HG02588 (cell line): ENCODE measurements around the gene UTS2.

Experiments
- ATAC-seq: cut with Tn5 transposase; IDR thresholded peaks from one replicate; pipeline ENCODE4 v1.9.1; 2021; ENCODE audit warnings: mild to moderate bottlenecking, moderate library complexity; ENCODE audit not compliant: unreplicated experiment

Gene UTS2

DNA sequence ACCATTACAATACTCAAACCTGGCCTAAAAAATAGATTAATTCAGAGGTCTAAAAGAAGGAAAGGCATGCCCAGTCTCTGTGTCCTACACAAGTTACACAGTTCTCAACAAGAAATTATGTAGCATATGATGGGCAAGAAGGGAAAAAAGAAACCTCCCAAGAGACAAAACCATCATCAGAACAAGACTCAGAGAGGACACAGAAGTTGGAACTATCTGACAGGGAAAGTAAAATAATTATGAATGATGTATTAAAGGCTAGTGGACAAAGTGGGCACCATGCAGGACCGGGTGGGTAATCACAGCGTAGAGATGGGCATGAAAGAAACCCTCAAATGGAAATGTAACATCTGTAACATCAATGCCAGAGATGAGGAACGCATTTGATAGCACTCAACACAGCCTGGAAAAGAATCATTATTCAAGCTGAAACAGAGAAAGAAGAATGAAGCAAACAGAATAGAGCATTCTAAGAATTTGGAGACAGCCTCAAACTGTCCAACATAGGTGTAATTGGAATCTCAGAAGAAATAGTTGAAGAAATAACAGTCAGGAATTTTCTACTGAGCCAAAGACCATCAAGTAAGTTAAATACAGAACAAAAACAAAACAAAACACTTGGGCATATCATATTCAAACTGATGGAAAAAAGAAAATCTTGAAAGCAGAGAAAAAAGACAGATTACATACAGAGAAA is 39.0 kb downstream of the UTS2 start:
- no peak for ATAC-seq

DNA sequence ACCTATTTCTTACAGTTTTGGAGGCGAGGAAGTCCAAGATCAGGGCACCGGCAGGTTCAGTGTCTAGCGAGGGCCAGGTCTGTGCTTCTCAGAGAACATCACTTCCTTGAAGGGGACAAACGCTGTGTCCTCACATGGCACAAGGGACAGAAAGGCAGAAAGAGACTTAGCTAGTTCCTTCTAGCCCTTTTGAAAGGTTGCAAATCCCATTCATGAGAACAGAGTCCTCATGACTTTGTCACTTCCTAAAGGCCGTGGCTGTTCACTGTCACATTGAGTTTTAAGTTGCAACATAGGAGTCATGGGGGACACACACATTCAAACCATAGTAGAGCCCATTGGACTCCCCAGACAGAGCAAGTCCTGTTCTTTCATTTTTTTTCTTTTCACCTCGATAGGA is 41.4 kb downstream of the UTS2 start:
- ATAC-seq: no peak

DNA sequence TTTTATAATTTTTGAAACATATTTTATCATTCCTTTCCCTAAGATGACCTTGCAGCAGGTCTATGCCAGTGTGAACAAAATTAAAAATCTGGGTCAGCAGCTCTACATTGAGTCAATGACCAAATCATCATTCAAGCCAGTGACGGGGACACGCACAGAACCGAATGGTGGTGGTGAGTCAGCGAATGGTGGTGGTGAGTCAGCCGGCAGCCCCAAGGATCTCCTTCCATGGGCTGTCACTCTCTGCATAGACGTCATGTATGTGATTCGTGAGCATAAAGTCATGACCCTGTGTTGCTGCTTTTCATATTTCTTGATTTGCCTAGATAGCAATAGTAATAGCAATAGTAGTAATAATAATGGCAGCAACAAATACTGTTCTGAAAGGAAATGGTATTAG is 42.5 kb downstream of the UTS2 start:
- ATAC-seq: no peak

DNA sequence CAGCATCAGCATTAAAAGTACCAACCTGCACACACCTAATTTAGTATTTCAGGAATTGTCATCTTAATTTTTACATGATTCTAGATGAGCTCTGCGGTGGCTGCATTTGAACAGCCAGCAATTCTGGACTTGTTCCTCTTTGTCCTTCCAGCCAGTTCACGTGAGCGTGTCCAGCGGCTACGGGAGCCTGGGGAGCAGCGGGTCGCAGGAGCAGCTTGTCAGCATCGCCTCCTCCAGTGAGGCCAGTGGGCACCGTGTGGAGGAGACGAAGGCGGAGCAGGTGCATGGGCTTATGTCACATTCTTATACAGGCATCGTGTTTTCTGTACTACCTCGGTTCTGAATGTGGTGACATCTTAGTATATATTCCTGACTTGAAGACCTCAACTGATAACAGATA is 43.1 kb downstream of the UTS2 start:
- no peak for ATAC-seq

DNA sequence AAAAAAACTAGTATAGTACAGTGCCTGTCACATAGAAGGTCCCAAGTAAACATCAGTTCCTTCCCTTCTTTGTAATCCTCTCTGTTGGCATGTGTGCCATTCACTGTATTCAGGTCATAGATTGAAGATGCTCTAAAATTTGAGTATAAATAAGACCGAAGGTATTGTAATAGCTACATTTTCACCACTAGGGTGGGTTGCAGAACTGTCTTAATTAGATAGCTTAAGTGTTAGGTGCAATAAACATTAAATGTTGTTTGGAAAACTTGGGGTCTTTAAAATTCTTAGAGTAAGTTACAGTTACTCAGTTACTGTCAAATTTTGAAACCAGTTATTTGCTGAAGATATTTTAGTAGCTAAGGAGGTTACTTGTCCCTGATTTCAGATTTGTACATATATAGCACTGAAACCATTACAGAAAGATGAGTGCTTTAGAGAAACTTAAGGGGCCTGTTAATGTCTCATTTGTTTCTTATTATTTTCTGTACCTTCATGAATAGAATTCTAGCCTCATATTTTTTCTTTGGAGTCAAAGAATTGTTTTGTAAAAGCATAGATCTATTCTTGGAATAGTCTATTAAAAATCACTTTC is 44.5 kb downstream of the UTS2 start:
- ATAC-seq: no peak

DNA sequence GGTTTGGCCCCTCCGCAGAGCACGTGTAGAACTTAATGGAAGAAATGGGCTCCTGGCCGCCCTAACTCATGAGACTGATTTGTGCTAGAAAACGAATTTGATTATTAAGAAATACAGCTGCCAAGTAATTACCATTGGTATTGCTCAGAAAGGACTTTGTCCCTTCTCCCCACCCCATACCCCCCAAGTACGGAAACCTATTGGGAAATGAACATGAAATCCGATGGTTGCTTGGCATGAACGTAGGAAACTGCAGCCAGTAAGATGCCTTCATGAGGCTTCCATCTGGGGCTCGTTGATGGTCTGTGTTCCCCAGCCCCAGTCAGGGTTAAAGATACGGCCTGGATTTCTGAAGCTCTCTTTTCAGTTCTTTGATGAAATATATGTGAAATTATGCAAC is 47.4 kb downstream of the UTS2 start:
- ATAC-seq: no peak
